ENCODE results near the gene ARID4A.

DNA sequence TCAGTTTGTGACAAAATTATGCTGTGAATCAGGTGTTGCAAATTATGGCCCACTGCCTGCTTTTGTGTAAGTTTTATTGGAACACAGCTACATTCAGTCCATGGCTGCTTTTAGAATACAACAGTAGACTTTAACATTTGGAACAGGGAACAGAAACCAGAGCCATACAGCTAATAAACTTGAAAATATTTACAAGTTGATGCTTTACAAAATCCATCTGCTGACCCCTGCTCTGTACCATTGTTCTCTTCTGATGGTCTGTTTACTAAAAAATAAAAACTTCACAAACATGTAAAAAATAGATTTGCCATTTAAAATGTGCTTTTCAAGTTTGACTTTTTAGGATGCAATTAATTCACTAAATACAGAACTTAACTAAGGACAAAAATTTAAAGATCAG lies 33.0 kb upstream of the ARID4A start:
- TF ChIP-seq, protein P1, sequence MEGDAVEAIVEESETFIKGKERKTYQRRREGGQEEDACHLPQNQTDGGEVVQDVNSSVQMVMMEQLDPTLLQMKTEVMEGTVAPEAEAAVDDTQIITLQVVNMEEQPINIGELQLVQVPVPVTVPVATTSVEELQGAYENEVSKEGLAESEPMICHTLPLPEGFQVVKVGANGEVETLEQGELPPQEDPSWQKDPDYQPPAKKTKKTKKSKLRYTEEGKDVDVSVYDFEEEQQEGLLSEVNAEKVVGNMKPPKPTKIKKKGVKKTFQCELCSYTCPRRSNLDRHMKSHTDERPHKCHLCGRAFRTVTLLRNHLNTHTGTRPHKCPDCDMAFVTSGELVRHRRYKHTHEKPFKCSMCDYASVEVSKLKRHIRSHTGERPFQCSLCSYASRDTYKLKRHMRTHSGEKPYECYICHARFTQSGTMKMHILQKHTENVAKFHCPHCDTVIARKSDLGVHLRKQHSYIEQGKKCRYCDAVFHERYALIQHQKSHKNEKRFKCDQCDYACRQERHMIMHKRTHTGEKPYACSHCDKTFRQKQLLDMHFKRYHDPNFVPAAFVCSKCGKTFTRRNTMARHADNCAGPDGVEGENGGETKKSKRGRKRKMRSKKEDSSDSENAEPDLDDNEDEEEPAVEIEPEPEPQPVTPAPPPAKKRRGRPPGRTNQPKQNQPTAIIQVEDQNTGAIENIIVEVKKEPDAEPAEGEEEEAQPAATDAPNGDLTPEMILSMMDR (IDR thresholded peaks at IDR 0.05) = no peak
- TF ChIP-seq POLR2A (IDR thresholded peaks at IDR 0.05) = no peak
